Lung (tissue), 12 donors: ENCODE results near the gene ANKS1B. TPM values are rescaled to one million over a fixed set of nuclear protein-coding genes. Genes with fewer than 3 reads are reported as not detected.

ENCODE experiments used
- ATAC-seq: fragments of 200-7000 bp; cut with Tn5 transposase; one replicate; pipeline ENCODE4 v1.9.1; 2020; ENCODE audit warnings: moderate number of reproducible peaks; ENCODE audit not compliant: insufficient read depth, low FRiP score
- DNase-seq, 3 donors: peaks; one replicate each; pipeline ENCODE4 v3.0.0-alpha.2; 2013 to 2017
- H3K27ac ChIP-seq, 2 donors: one replicate each; pipeline ENCODE4 v1.5.1; 2013; ENCODE audit warnings: mild to moderate bottlenecking in 2 of 2, moderate library complexity in 2 of 2, control low read depth in 1 of 2, inconsistent platforms in 1 of 2, low read depth in 1 of 2, low read length in 1 of 2
- H3K27me3 ChIP-seq, 3 donors: one replicate each; pipeline ENCODE4 v1.5.1; 2013; ENCODE audit warnings: low read length in 2 of 3; ENCODE audit not compliant: control insufficient read depth in 3 of 3, insufficient read depth in 3 of 3
- H3K36me3 ChIP-seq, 4 donors: one replicate each; pipeline ENCODE4 v1.5.1; 2013; ENCODE audit warnings: low read length in 4 of 4, mild to moderate bottlenecking in 1 of 4, moderate library complexity in 1 of 4; ENCODE audit not compliant: control insufficient read depth in 4 of 4, insufficient read depth in 4 of 4
- H3K4me1 ChIP-seq, 5 donors: one replicate each; pipeline ENCODE4 v1.5.1; 2013; ENCODE audit warnings: low read length in 5 of 5, mild to moderate bottlenecking in 2 of 5, moderate library complexity in 1 of 5; ENCODE audit not compliant: control insufficient read depth in 5 of 5, insufficient read depth in 5 of 5
- H3K4me3 ChIP-seq: one replicate; pipeline ENCODE4 v1.5.1; 2013; ENCODE audit warnings: mild to moderate bottlenecking, control low read depth, moderate library complexity
- H3K9ac ChIP-seq, 2 donors: one replicate each; pipeline ENCODE4 v1.5.1; 2013; ENCODE audit warnings: low read length in 2 of 2, control low read depth in 1 of 2; ENCODE audit not compliant: insufficient read depth in 1 of 2
- H3K9me3 ChIP-seq, 4 donors: one replicate each; pipeline ENCODE4 v1.5.1; 2013; ENCODE audit warnings: low read length in 3 of 4, mild to moderate bottlenecking in 1 of 4, moderate library complexity in 1 of 4; ENCODE audit not compliant: control insufficient read depth in 4 of 4, insufficient read depth in 3 of 4
- CTCF ChIP-seq: IDR thresholded peaks from 2 replicates; pipeline ENCODE4 v1.5.1; 2012; ENCODE audit warnings: mild to moderate bottlenecking; ENCODE audit errors: control extremely low read depth, extremely low read depth
- WGBS, 2 donors: extraction: QIAGEN DNeasy Blood & Tissue Kit; methylation state at CpG; one replicate each; pipeline ENCODE4 v1.1.7; 2013; 5-methylcytosine and 5-hydroxymethylcytosine counted together
- polyA plus RNA-seq, 2 donors: library from polyadenylated mRNA; stranded (reverse); fragments of 200-250 nt; gene quantifications; one replicate each; pipeline ENCODE4 v1.2.1, GENCODE V29; 2013
- total RNA-seq, 2 donors: library from RNA; depleted of rRNA in 1 of 2; stranded (reverse); fragments of >200 nt in 1 of 2; gene quantifications; one replicate each; pipeline ENCODE4 v1.2.1, GENCODE V29; 2014 to 2021
- donor health status: control.
- donor health status: control.
- donor health status: Bipolar disorder and iron deficiency.
- donor health status: healthy.
- donor health status: DM: yes; HTN: yes; CAD: no.

The ANKS1B gene
- total and polyA plus RNA-seq, 4 donors: 0.32 to 10.3 (median 3.7) TPM

- TF ChIP-seq CTCF: no peak
- no peak for ATAC-seq
- H3K4me3 ChIP-seq: no peak overlapping the region
- no peak for DNase-seq
- H3K27me3 ChIP-seq: no peaks in the 10 kb centered on the region
- no peak overlapping the region for H3K27ac ChIP-seq
- H3K9me3 ChIP-seq: no peaks in the 10 kb centered on the region
- no peaks in the 10 kb centered on the region for H3K4me1 ChIP-seq
- H3K9ac ChIP-seq: no peak overlapping the region
- WGBS, 2 donors: 89 to 90% methylated on average over 15 of the region's 15 CpGs
- H3K36me3 ChIP-seq: no peaks in the 10 kb centered on the region
Measured at GRCh38 chr12:99079811-99080210, 904.9 kb downstream of the ANKS1B start.

GRCh38 chr12:99068993-99069747, 915.6 kb downstream of the ANKS1B start:
- Histone ChIP-seq H3K36me3 (no peaks in the 10 kb centered on the region), H3K9ac (no peak overlapping the region), H3K9me3 (no peaks in the 10 kb centered on the region), H3K27ac (no peak overlapping the region), H3K4me1 (no peaks in the 10 kb centered on the region), H3K4me3 (no peak overlapping the region), H3K27me3 (no peaks in the 10 kb centered on the region)
- 47 to 64% methylated on average over 5 of the region's 5 CpGs for WGBS, 2 donors
- DNase-seq: no peak
- ATAC-seq: no peak
- no peak for TF ChIP-seq CTCF

GRCh38 chr12:99067171-99067785, 917.5 kb downstream of the ANKS1B start:
- Histone ChIP-seq H3K4me1 (no peaks in the 10 kb centered on the region), H3K9me3 (no peaks in the 10 kb centered on the region), H3K27ac (no peak overlapping the region), H3K27me3 (no peaks in the 10 kb centered on the region), H3K4me3 (no peak overlapping the region), H3K9ac (no peak overlapping the region), H3K36me3 (no peaks in the 10 kb centered on the region)
- TF ChIP-seq CTCF: no peak
- ATAC-seq: no peak
- DNase-seq: no peak
- 96 to 97% methylated on average over 1 of the region's 1 CpG for WGBS, 2 donors
